ENCODE results near the gene UBQLN3.
A peak's percentile ranks its signal among the peaks of the same experiment; 100 is the strongest.

Gene UBQLN3

DNA sequence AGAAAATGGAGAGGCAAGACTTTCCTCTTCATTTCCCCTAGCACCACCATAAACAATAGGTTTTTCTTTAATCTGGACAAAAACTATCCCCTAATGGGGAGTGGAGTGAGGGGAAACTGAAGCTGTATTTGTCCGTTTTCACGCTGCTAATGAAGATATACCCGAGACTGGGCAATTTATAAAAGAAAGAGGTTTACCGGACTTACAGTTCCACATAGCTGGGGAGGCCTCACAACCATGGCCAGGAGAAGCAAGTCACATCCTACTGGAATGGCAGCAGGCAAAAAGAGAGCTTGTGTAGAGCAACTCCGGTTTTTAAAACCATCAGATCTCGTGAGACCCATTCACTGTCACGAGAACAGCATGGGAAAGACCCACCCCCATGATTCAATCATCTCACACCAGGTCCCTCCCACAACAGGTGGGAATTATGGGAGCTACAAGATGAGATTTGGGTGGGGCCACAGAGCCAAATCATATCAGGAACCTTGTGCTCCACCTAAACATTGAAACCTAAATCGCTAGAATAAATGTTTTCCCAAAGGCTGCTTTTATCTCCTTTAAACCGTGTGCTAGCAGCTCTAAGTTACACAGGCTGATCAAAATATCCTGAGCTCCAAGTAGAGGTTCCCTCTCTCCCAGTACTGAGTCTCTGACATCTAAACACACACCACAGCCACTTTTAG lies 4.3 kb downstream of the UBQLN3 start:
- no peak for DNase-seq (ENCODE audit: low spot score)

DNA sequence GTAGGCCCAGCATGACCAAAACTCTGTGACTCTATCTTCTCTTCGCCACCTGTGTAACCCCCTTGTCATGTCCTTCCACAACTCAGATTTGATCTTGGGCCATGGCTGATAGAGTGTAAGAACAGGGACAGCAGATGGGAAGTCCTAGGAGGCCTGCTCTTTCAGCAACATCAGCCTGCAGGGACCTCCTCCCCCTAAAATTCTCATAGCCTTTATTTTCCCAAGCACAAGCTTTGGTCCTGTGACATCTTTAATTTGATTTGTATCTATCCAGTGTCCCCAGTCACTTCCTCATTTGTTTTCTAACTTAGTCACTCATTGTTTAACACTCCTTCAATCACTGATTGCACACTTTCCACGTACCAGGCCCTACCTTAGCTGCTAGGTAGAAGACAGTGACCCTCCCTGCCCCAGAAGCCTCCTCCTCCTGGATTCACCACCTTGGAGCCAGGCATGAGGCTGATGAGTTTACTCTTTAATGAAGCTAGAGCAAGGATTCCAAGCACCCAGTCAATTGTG lies 5.3 kb downstream of the UBQLN3 start:
- DNase-seq (ENCODE audit: low spot score): no peak

DNA sequence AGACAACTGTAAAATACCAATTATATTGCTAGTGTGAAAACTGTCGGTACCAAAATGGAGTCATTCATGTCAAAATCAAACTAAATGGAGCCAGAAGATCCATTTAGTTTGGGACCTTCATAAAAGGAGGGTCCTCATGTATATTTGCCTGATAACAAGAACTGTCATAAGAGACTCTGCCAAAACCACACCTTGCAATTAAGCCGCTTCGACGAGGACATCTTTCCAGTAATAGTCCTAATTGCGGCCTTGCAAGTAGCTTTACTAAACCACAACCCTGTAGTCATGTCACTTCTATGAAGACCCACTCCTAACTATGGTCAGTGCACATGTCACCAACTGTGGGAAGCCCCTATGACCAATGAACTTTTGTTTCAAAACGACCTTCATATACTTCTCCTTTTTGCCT lies 9.4 kb downstream of the UBQLN3 start:
- DNase-seq (ENCODE audit: low spot score): no peak

DNA sequence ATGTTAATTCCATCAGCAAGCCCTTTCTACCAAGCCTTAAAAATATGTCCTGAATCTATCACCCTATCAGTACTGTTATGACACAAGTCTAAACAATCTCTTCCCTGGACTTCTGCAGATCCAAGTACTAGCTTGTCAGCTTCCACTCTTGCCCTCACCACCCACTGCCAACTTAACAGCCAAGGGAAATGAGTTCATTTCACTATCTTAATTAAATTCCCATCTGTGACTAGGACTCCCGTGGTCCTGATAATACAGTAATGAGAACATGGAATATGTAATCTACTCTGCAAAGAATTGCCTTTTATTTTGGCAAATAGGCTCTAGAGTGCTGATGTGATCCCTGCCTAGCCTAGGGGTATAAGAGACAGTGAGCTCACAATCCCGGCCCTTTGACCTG lies 10.1 kb downstream of the UBQLN3 start:
- DNase-seq (ENCODE audit: low spot score): no peak

DNA sequence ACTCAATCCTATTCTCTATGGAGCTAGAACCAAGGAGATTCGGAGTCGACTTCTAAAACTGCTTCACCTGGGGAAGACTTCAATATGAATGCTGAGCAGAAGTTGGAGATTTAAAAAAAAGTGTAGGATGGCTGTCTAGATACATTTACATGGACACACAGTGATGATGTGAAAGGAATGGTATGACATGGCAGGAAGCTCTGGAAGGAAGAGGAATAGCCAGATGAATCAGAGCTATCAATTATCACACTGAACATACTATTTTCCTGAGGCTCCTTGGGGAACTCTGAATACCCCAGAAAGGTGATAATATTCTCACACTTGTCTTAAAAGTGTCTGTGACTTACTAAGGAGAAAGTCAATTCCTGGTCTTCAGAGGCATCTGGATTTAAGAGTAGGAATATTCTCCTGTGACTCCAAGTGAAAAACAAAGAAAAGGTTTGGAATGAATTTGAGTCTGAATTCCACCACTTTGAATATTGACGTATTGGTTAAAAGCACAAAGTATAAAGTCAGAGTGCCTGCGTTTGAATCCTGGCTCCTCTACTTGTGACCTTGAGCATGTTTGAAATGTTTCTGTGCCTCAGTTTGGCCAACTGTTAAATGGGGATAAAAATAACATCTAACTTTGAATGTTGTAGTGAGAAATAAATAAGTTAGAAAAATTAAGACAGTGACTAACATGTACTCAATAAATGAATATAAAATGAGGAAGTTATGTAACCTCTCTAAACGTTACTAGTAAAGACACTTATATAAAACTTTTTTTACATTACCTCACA lies 20.0 kb downstream of the UBQLN3 start:
- no peak for DNase-seq (ENCODE audit: low spot score)

DNA sequence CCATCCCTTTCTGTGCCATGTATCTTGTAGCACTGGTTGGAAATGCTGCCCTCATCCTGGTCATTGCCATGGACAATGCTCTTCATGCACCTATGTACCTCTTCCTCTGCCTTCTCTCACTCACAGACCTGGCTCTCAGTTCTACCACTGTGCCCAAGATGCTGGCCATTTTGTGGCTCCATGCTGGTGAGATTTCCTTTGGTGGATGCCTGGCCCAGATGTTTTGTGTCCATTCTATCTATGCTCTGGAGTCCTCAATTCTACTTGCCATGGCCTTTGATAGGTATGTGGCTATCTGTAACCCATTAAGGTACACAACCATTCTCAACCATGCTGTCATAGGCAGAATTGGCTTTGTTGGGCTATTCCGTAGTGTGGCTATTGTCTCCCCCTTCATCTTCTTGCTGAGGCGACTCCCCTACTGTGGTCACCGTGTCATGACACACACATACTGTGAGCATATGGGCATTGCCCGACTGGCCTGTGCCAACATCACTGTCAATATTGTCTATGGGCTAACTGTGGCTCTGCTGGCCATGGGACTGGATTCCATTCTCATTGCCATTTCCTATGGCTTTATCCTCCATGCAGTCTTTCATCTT lies 20.9 kb downstream of the UBQLN3 start:
- no peak for DNase-seq (ENCODE audit: low spot score)

DNA sequence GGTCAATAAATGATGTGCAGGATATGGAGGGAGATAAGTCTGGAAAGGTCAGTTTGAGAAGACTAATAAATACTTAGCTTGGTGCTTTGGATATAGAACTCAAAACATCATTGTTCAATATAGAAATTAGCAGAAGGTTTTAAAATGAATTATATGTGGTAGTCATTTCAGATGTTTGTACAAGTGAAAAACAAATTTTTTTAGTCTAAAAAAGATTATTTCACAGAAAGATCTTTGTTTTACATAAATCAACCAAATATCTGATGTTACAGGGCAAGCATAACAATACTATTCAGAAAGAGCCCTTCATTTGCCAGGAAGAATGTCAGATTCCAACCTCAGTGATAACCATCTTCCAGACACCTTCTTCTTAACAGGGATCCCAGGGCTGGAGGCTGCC lies 21.4 kb downstream of the UBQLN3 start, which contains the start of gene OR52D1:
TSS of gene OR52D1 (plus strand) at position 301 of the 400 bp plus-strand sequence. CDS start at position 323, 22 bp downstream.
- no peak for DNase-seq (ENCODE audit: low spot score)

DNA sequence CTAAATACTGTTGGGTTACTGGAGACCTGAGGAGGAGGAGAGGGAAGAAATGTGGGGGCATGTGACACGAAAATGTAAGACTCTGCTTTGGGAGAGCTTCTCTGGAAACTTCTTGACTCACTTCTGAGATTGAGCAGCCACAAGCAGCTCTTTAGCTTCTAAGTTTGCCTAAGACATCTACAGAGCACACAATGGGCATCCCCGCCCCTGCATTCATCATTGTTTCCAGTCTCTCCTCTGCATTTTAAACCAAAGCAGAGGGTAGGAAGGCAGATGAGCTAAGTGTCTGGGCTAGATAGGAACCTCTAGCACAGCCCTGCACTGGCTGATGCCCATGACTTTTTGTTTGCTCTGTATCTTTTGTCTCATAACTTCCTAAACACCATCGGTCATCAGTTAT lies 23.3 kb downstream of the UBQLN3 start:
- DNase-seq (ENCODE audit: low spot score): no peak

DNA sequence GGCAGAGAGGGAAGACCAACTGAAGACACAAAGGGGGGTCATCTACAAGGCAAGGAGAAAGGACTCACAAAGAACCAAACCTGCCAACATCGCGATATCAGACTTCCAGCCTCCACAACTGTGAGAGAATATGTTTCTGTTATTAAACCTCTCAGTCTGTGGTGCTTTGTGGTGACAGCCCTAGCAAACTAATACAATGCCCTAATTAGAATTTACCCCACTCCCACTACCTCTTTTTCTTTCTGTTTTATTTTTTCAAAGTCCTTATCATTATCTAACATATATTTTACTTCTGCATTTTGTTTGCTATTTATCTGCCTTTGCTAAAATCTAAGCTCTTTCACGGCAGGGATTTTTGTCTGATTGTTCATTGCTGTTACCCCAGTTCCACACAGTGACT lies 23.8 kb downstream of the UBQLN3 start:
- no peak for DNase-seq (ENCODE audit: low spot score)

DNA sequence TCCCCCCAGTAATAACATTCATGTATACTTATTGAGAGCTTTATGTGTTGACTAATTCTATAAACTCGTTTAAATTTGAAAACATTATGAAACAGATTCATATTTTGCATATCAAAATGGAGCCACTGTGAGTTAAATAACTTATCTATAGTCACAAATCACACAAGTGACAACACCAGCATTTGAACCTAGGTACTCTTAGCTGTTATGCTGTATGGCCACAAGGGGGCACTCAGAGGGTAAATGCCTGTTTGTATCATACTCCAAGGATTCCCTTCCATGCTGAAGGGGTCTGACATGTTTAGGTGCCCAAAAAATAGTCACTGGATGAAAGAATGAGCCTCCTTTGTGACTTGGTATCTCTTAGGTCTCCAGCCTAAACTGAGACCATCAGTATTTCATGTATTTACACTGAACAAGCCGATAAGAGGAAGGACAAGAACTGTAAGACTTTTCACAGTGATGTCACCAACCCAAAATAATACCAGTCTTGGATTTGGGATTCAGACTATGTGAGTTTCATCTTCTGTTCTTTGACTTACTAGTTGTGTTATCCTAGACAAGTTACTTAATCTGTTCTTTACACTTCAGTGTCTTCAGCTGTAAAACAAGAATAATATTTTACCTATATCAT lies 33.5 kb downstream of the UBQLN3 start:
- peak; percentile 64 for DNase-seq (ENCODE audit: low spot score)

DNA sequence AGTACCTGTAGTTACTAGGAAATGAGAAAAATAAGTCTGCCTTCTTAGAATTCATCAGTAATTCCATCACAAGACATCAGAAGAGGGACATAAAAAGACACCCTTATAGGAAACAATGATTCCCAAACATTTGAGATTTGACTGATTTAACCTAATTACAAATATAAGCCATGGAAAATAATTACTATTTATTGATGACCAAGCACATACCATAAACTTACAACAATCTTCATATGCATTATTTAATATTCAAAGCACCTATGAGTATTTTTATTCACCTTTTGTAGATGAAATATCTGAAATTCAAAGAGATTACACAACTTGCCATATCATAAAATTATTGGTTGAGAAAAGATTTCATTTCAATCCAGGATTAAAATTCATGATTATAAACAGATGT lies 35.8 kb downstream of the UBQLN3 start:
- DNase-seq (ENCODE audit: low spot score): no peak

DNA sequence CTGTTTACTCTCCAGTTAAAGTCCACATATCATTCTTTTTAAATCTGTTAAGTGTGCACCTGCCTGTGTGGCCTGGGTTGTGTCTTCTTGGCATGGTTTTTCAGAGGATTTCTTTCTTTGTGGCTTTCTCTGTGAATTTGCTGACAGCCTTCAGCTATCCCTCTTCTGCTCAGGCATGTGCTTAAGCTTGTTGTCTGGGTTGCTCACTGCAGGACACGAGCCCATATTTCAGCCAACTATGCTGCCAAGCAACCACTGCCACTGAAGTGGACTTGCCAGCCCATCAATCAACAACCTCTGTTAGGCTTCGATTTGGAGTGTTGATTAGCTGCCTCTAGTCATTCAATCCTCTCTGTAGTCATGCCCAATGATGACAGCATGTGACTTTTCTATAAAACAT lies 42.2 kb downstream of the UBQLN3 start:
- no peak for DNase-seq (ENCODE audit: low spot score)

DNA sequence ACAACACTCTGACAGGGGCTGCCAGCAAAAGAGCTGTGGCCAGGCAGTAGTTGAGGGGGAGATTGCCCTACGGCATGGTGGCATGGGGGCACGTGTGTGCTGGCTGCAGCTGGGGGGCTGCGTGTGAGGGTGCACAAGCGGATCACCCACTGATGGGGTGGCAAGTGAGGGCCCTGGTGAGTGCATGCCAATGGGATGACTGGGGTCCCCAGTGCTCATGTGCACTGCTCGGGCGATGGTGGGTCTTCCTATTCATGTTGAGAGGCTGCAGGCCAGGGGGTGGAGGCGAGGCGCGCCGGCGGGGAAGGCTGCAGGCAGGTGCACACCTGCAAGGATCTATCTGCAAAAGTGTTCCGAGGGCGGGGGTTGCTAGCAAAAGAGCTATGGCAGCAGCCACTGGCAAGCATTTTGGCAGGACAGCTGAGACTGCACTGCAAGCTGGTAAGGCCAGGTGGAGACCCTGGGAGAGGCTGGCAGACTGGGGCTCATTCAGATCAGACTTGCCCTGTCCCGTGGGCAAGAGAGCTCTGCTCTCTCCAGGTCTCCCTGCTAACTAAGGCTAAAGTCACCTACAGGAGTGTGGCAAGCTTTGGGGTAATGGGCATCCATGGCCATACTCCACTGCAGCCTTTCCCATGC lies 48.7 kb downstream of the UBQLN3 start:
- no peak for DNase-seq (ENCODE audit: low spot score)
